Liver (tissue), 9 donors: ENCODE data around the gene ATP2B2. TPM values are rescaled to one million over a fixed set of nuclear protein-coding genes. Genes with fewer than 3 reads are reported as not detected.
A peak's percentile ranks its signal among the peaks of the same experiment; 100 is the strongest.

Experiments used
- DNase-seq: peaks from one replicate; pipeline ENCODE4 v3.0.0-alpha.2; 2017; ENCODE audit warnings: low spot score
- H3K27ac ChIP-seq, 2 donors: one replicate each; pipeline ENCODE4 v1.7.0; 2013; ENCODE audit warnings: inconsistent platforms in 2 of 2, low read length in 2 of 2, control low read depth in 1 of 2, low read depth in 1 of 2, mild to moderate bottlenecking in 1 of 2
- H3K27me3 ChIP-seq, 4 donors: one replicate each; pipeline versions ENCODE4 v1.6.1 to v1.7.0; 2013; ENCODE audit warnings: low read length in 3 of 4, inconsistent platforms in 1 of 4, mild to moderate bottlenecking in 1 of 4, moderate library complexity in 1 of 4; ENCODE audit not compliant: control insufficient read depth in 4 of 4, insufficient read depth in 4 of 4
- H3K36me3 ChIP-seq, 4 donors: one replicate each; pipeline versions ENCODE4 v1.6.1 to v1.7.0; 2013; ENCODE audit warnings: low read length in 3 of 4, mild to moderate bottlenecking in 3 of 4, low read depth in 1 of 4, moderate library complexity in 1 of 4; ENCODE audit not compliant: control insufficient read depth in 4 of 4, insufficient read depth in 3 of 4
- H3K4me1 ChIP-seq, 4 donors: one replicate each; pipeline versions ENCODE4 v1.6.1 to v1.7.0; 2013; ENCODE audit warnings: low read length in 3 of 4, mild to moderate bottlenecking in 3 of 4, moderate library complexity in 1 of 4; ENCODE audit not compliant: control insufficient read depth in 4 of 4, insufficient read depth in 4 of 4
- H3K4me3 ChIP-seq, 3 donors: one replicate each; pipeline versions ENCODE4 v1.6.1 to v1.7.0; 2013; ENCODE audit warnings: low read length in 3 of 3, control low read depth in 1 of 3, low read depth in 1 of 3, mild to moderate bottlenecking in 1 of 3
- H3K9ac ChIP-seq, 2 donors: one replicate each; pipeline ENCODE4 v1.7.0; 2013; ENCODE audit warnings: low read length in 2 of 2, mild to moderate bottlenecking in 2 of 2, moderate library complexity in 2 of 2, control low read depth in 1 of 2, low read depth in 1 of 2
- H3K9me3 ChIP-seq, 4 donors: one replicate each; pipeline versions ENCODE4 v1.6.1 to v1.7.0; 2013; ENCODE audit warnings: low read length in 3 of 4; ENCODE audit not compliant: control insufficient read depth in 4 of 4
- ATF3 ChIP-seq: IDR thresholded peaks from 2 replicates; pipeline ENCODE4 v1.6.1; 2016; ENCODE audit warnings: antibody characterized with exemption
- FOXA1 ChIP-seq: IDR thresholded peaks from 2 replicates; pipeline ENCODE4 v1.6.1; 2016; ENCODE audit warnings: antibody characterized with exemption
- FOXA2 ChIP-seq: IDR thresholded peaks from 2 replicates; pipeline ENCODE4 v1.6.1; 2016; ENCODE audit warnings: antibody characterized with exemption
- GABPA ChIP-seq, 2 donors: IDR thresholded peaks in 1 of 2; conservative IDR thresholded peaks in 1 of 2; 2 replicates each; pipeline ENCODE4 v1.6.1; 2016; ENCODE audit warnings: antibody characterized with exemption in 2 of 2, mild to moderate bottlenecking in 1 of 2, moderate library complexity in 1 of 2
- HNF4A ChIP-seq, 2 donors: conservative IDR thresholded peaks; 2 replicates each; pipeline ENCODE4 v1.6.1; 2016; ENCODE audit warnings: antibody characterized with exemption in 2 of 2, mild to moderate bottlenecking in 2 of 2
- HNF4G ChIP-seq: IDR thresholded peaks from 2 replicates; pipeline ENCODE4 v1.6.1; 2016; ENCODE audit warnings: antibody characterized with exemption
- JUND ChIP-seq, 2 donors: IDR thresholded peaks; 2 replicates each; pipeline ENCODE4 v1.6.1; 2016; ENCODE audit warnings: antibody characterized with exemption in 2 of 2
- RXRA ChIP-seq, 2 donors: IDR thresholded peaks; 2 replicates each; pipeline ENCODE4 v1.6.1; 2017 to 2018; ENCODE audit warnings: antibody characterized with exemption in 2 of 2, mild to moderate bottlenecking in 1 of 2
- SP1 ChIP-seq: IDR thresholded peaks from 2 replicates; pipeline ENCODE4 v1.6.1; 2018; ENCODE audit warnings: antibody characterized with exemption, mild to moderate bottlenecking
- TAF1 ChIP-seq: conservative IDR thresholded peaks from 2 replicates; pipeline ENCODE4 v1.6.1; 2016; ENCODE audit warnings: antibody characterized with exemption, mild to moderate bottlenecking
- YY1 ChIP-seq: IDR thresholded peaks from 2 replicates; pipeline ENCODE4 v1.6.1; 2016; ENCODE audit warnings: antibody characterized with exemption, mild to moderate bottlenecking
- ZBTB33 ChIP-seq: IDR thresholded peaks from 2 replicates; pipeline ENCODE4 v1.6.1; 2016; ENCODE audit warnings: antibody characterized with exemption
- WGBS: extraction: QIAGEN DNeasy Blood & Tissue Kit; methylation state at CpG from one replicate; pipeline ENCODE4 v1.1.7; 2013; 5-methylcytosine and 5-hydroxymethylcytosine counted together
- polyA plus RNA-seq, 2 donors: library from polyadenylated mRNA; stranded (reverse) in 1 of 2; unstranded in 1 of 2; fragments of 200-250 nt in 1 of 2; fragments of >200 nt in 1 of 2; fragmentation: Nextera tagmentation in 1 of 2; extraction: Ambion mirVana in 1 of 2; gene quantifications; one replicate each; pipeline versions ENCODE4 v1.2.1 to v1.2.3, GENCODE V29; 2013 to 2015
- total RNA-seq, 2 donors: library from RNA; depleted of rRNA; stranded (reverse); fragments of >200 nt; gene quantifications; one replicate each; pipeline ENCODE4 v1.2.3, GENCODE V29; 2014
- TF ChIP-seq, protein P1 (sequence below): IDR thresholded peaks from 2 replicates; pipeline ENCODE4 v1.6.1; 2016; ENCODE audit warnings: antibody characterized with exemption, mild to moderate bottlenecking
- donor health status: healthy.
- donor health status: healthy.
- donor health status: healthy.
- donor health status: healthy.
- donor health status: healthy.

The ATP2B2 gene
- total and polyA plus RNA-seq, 4 donors: 10.4 to 27.8 (median 20.7) TPM

- Histone ChIP-seq H3K4me1 (peaks cover 15 to 65% (median 45%) of the 10 kb centered on the region in 4 donors), H3K9me3 (no peaks in the 10 kb centered on the region), H3K4me3 (no peak overlapping the region), H3K9ac (no peak overlapping the region), H3K27ac (no peak overlapping the region), H3K27me3 (no peaks in the 10 kb centered on the region), H3K36me3 (no peaks in the 10 kb centered on the region)
- TF ChIP-seq ZBTB33: no peak
- no peak for TF ChIP-seq SP1
- no peak for TF ChIP-seq GABPA (IDR thresholded peaks at IDR 0.05 in 1 of 2, conservative IDR thresholded peaks at IDR 0.05 in 1 of 2)
- TF ChIP-seq HNF4A (conservative IDR thresholded peaks at IDR 0.05): no peak
- no peak for TF ChIP-seq TAF1
- TF ChIP-seq HNF4G: no peak
- TF ChIP-seq YY1: no peak
- TF ChIP-seq FOXA1: no peak
- TF ChIP-seq ATF3: no peak
- TF ChIP-seq, protein P1, sequence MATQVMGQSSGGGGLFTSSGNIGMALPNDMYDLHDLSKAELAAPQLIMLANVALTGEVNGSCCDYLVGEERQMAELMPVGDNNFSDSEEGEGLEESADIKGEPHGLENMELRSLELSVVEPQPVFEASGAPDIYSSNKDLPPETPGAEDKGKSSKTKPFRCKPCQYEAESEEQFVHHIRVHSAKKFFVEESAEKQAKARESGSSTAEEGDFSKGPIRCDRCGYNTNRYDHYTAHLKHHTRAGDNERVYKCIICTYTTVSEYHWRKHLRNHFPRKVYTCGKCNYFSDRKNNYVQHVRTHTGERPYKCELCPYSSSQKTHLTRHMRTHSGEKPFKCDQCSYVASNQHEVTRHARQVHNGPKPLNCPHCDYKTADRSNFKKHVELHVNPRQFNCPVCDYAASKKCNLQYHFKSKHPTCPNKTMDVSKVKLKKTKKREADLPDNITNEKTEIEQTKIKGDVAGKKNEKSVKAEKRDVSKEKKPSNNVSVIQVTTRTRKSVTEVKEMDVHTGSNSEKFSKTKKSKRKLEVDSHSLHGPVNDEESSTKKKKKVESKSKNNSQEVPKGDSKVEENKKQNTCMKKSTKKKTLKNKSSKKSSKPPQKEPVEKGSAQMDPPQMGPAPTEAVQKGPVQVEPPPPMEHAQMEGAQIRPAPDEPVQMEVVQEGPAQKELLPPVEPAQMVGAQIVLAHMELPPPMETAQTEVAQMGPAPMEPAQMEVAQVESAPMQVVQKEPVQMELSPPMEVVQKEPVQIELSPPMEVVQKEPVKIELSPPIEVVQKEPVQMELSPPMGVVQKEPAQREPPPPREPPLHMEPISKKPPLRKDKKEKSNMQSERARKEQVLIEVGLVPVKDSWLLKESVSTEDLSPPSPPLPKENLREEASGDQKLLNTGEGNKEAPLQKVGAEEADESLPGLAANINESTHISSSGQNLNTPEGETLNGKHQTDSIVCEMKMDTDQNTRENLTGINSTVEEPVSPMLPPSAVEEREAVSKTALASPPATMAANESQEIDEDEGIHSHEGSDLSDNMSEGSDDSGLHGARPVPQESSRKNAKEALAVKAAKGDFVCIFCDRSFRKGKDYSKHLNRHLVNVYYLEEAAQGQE: no peak
- no peak for TF ChIP-seq JUND (IDR thresholded peaks at IDR 0.05)
- WGBS: 90% methylated on average over 11 of the region's 11 CpGs
- DNase-seq: no peak
Measured at GRCh38 chr3:10498271-10498670, 7.1 kb downstream of the ATP2B2 start.

DNA sequence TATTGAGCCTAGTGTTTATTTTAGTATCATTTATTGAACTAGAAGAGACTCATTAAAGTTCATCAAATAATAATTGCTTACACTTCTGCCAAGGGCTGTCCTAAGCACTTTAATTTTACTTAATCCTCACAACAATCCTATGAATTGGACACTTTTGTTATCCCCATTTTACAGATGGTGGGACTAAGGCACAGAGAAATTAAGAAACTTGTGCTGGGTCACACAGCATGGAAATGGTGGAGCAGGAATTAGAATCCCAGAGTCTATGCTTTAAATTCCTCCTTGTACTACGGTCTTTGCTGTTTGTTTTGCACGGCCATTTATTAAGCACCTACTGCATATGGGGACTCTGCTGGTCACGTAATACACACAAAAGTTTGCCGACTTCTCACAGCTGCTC is 7.9 kb downstream of the ATP2B2 start:
- no peak for TF ChIP-seq GABPA (IDR thresholded peaks at IDR 0.05 in 1 of 2, conservative IDR thresholded peaks at IDR 0.05 in 1 of 2)
- no peak for TF ChIP-seq FOXA2
- TF ChIP-seq RXRA (IDR thresholded peaks at IDR 0.05): no peak
- Histone ChIP-seq H3K4me3 (no peak overlapping the region), H3K27me3 (no peaks in the 10 kb centered on the region), H3K36me3 (no peaks in the 10 kb centered on the region), H3K27ac (peak overlapping the region in 1 of 2 donors; percentile 91), H3K9me3 (no peaks in the 10 kb centered on the region), H3K4me1 (peaks cover 13 to 65% (median 45%) of the 10 kb centered on the region in 4 donors), H3K9ac (no peak overlapping the region)
- 94% methylated on average over 4 of the region's 4 CpGs for WGBS
- DNase-seq: no peak
